NCI-H460 (cell line): ENCODE results near the gene SBF2. TPM values are rescaled to one million over a fixed set of nuclear protein-coding genes. Genes with fewer than 3 reads are reported as not detected.

Experiments
- DNase-seq: peaks from one replicate; pipeline ENCODE4 v3.0.0-alpha.2; 2016; ENCODE audit warnings: low read depth; ENCODE audit errors: extremely low read depth
- small RNA-seq, 2 experiments: library from RNA; depleted of rRNA; stranded (forward); fragments of <200 nt; gene quantifications; one replicate each; pipeline ENCODE3, GENCODE V24; 2014
- total RNA-seq: library from RNA; depleted of rRNA; stranded (reverse); fragments of >200 nt; shearing (Covaris generic); gene quantifications from 2 replicates; pipeline ENCODE4 v1.2.3, GENCODE V29; 2014; rRNA removed

The SBF2 gene
- total RNA-seq, 1 experiment from 2014 or later = 27.2 TPM

DNA sequence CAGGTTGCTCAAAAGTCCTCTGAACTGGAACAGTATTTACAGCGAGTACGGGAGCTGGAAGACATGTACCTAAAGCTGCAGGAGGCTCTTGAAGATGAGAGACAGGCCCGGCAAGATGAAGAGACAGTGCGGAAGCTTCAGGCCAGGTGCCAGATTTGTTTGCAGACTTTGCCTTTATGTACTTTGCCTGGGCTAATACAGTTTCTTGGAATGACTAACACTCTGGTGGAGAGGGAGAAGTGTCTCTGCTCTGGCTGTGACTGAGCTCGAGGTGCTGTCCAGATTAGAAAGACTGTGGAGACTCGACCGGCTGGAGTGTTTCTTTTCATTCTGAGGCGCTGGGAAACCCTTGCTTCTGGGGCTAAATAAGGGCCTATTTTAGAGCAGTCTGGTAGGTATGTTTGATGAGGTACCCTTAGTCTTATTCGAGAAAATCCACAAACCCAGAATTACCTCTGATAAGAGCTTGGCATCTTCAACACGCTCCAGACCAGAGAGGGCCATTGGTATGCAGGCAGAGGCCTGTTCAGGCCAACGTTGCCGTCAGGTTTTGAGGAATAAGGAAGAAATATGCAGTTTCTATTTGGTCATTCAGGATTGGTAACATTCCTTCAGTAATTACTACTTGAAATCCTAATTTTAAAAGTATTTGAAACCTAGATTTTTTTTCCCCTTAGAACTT, 553.7 kb downstream of the SBF2 start:
- no peak for DNase-seq

DNA sequence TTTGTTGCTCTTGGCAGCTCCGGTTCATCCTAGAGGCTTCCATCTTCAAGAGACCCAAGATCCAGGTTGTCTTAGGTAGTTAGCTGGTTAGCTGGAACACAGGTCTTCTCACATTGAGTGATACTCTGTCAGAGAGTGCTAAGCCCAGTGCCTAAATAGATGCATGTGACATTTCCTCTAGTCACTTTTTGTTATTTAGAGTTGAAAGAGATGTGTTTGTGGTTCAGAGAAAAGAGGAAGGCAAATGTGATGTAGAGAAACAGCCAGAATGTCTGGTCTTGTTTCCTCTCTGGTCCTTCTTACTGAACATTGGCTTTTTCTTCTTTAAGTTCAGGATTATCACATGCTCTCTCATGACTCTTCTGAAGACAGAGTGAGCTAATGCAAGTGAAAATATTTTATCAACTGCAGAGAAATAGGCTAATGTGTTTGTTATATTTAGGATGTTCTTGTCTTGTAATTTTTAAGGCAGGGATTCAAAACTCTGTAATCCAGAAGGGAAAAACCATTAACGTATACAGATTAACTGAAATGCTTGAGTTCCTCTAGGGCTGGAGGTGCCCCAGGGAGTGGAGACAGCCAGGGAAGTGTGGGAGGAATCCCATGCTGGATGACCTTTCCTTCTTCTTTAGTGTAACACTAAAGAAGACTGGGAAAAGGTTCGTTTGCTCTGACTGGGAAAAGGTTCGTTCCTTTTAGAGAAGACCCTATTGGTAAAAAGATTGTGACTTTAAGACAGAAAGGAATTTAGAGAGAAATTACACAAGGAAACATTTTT, 554.7 kb downstream of the SBF2 start:
- no peak for DNase-seq

DNA sequence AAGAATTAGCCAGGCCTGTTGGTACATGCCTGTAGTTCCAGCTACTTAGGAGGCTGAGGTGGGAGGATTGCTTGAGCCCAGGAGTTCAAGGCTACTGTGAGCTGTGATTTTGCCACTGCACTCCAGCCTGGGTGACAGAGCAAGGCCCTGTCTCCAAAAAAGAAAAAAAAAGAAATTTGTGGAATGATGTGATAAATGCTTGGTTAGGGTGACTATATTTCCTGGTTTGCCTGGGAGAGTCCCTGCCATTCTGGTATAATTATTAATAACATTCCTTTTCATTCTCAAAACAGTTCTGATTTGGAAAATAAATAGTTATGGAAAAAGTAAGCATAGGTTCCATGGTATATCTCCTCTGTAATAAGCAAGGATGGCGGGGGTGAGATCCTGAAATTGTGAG, 555.3 kb downstream of the SBF2 start:
- no peak for DNase-seq

DNA sequence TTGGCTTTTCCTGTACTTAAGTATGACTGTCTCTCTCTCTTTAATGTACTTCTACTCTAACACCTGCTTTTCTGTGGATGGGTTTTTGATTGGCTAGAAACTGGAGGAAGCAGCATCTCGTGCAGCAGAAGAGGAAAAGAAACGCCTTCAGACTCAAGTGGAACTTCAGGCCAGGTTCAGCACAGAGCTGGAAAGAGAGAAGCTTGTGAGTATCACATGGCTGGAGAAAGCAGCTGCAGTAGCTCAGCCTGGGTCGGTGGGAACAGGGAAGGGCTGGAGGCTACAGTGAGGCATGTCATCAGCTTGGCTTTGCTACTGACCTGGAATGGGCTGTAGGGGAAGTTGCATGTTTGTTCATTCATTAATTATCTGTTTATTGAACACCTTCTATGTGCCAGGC, 555.9 kb downstream of the SBF2 start:
- DNase-seq = no peak

DNA sequence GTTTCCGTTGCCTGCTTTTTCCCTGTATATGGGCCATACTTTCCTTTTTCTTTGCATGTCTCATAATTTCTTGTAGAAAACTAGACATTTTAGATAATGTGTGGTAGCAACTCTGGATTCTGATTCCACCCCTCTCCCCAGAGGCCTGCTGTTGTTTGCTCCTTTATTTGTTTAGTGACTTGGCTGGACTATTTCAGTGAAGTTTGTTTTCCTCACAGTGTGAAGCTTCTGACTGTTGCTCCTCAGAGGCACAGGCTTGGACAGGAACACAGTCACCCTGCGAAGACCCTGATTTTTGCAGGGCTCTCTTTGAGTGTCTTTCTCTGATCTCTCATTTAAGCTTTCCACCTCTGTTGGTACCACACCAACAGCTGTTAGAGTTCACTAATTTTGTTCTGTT, 557.7 kb downstream of the SBF2 start:
- DNase-seq = no peak

DNA sequence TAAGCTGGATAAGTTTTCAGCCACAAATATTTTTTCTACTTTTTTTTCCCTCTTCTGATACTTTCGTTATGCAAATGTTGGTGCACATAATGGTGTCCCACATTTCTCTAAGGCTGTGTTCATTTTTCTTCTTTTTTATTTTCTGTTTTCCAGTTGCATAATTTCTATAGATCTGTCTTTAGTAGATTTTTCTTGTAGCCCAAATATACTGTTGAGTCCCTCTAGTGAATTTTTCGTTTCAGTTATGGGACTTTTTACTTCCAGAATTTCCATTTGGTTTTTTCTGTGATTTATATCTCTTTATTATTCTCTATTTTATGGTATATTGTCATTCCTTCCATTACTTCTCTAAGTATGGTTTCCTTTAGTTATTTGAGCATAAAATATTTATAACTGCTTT, 558.1 kb downstream of the SBF2 start:
- no peak for DNase-seq

DNA sequence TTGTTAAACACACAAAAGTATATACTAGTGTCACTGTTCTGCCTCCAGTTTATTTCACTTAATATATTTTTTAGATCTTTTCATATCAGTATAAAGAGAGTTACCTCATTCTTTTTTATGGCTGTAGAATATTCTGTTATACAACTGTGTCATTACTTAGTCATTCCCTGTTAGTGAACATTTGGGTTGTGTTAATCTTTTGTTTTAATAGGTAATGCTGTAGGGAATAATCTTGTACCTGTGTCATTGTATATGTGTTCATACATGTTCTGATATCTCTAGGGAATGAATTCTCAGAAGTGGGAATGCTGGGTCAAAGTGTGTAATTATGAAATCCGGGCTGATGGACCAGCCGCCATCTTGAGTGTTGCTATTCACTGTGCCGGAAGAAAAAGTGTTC, 558.8 kb downstream of the SBF2 start:
- DNase-seq = no peak

DNA sequence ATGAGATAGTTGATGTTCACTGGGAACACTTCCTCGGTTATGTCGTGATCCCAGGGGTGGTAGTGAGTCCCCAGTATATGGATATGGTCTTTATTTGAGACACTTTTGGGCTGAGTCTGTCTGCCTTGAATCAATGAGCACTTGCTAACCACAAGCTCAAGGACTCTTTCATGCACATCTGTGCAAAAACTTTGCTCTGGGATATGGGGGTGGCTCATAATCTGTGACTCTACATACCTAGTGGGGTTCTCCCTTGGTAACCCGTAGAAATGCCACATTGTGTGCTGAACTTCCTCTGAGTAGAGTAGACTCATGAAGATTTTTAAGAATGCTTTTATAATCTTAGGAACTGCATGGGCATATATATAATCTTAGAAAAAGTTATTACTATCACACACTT, 560.8 kb downstream of the SBF2 start:
- no peak for DNase-seq

DNA sequence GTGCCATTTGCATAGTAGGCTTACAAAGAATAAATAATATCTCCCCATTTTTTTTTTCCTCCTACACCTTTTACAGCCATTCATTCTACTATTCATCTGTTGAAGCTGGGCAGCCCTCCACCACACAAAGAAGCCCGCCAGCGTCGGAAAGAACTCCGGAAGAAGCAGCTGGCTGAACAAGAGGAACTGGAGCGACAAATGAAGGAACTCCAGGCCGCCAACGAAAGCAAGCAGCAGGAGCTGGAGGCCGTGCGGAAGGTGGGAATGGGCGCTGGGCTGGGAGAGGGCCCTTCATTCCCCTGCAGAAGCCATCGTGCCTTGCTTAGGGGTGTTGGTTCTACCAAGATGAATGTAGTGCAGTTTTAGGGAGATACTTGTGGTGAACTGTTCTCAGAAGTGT, 561.6 kb downstream of the SBF2 start:
- DNase-seq = no peak

DNA sequence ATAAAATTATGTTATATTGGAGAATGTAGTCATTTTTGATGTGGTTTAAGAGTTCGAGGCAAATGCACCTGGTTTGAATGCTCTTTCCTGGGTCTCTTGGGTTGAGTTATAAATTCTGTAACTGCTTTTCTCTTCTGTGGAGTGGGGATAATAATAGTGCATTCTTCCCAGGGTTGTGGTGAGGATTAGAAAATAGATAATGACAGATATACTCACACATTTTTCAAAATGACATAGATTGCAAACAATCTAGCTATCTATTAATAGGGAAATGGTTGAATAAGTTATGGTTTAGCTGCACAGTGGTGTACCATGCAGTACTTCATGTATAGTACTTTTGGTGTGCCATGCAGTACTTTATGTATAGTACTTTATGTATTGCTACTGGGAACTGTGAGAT, 562.8 kb downstream of the SBF2 start:
- DNase-seq = no peak

Small RNAs within 50 kb of the gene (small RNA-seq; reads per million reads assigned to genes)
- gene AC080023.2 (0 to 0.12 reads per million in 2 experiments), gene RNU7-28P (0 reads per million in 2 experiments)

Other genes with a start within 250 kb of the SBF2 start
- gene ADM, start 10.9 kb upstream of the SBF2 start, total RNA-seq = 7.0 and 8.5 TPM in 2 replicates
- gene AMPD3, start 161.0 kb upstream of the SBF2 start, total RNA-seq = 1.3 and 2.0 TPM in 2 replicates
- gene RNF141, start 247.0 kb upstream of the SBF2 start, total RNA-seq = 14.6 and 15.3 TPM in 2 replicates